Lower leg skin (tissue), 3 donors: Measurements from ENCODE around the gene PEX6.

ENCODE experiments used
- CTCF ChIP-seq, 3 donors: fragments of 450-650 bp; IDR thresholded peaks; one replicate each; pipeline ENCODE4 v1.5.1; 2016; ENCODE audit warnings: antibody characterized with exemption in 3 of 3, mild to moderate bottlenecking in 3 of 3, moderate library complexity in 2 of 3
- POLR2A ChIP-seq, 2 donors: fragments of 450-650 bp; IDR thresholded peaks; one replicate each; pipeline ENCODE4 v1.6.1; 2016 to 2017; ENCODE audit warnings: antibody characterized with exemption in 2 of 2, mild to moderate bottlenecking in 1 of 2, moderate library complexity in 1 of 2

- TF ChIP-seq CTCF (IDR thresholded peaks at IDR 0.05) (no peak), POLR2A (IDR thresholded peaks at IDR 0.05) (no peak)
These were observed 32.2 kb upstream of the PEX6 start for GRCh38 chr6:43011207-43011606.
